A549 (cell line): ENCODE results near the gene CLEC16A.

ENCODE experiments used
- CTCF ChIP-seq: fragments of >200 bp; sonication (Bioruptor Twin); formaldehyde crosslinking; IDR thresholded peaks from 3 replicates; pipeline ENCODE4 v1.5.1; 2016
- EP300 ChIP-seq, 2 experiments: fragments of >200 bp; sonication (Bioruptor Twin); formaldehyde crosslinking; IDR thresholded peaks; 2 replicates in 1 of 2; 3 replicates in 1 of 2; pipeline ENCODE4 v1.6.1; 2016 to 2017
- SREBF2 ChIP-seq: fragments of 450-650 bp; IDR thresholded peaks from 2 replicates; pipeline ENCODE4 v1.6.1; 2014; ENCODE audit warnings: mild to moderate bottlenecking, moderate library complexity
- USF2 ChIP-seq: fragments of 450-650 bp; IDR thresholded peaks from 2 replicates; pipeline ENCODE4 v1.6.1; 2014; ENCODE audit warnings: antibody characterized with exemption

- no peak for TF ChIP-seq USF2
- no peak for TF ChIP-seq SREBF2
- TF ChIP-seq CTCF: no peak
- no peak for TF ChIP-seq EP300 (IDR thresholded peaks at IDR 0.05)
Measured at GRCh38 chr16:11224894-11225676, 280.7 kb downstream of the CLEC16A start.
